Measurements from ENCODE around the gene SSR3.

DNA sequence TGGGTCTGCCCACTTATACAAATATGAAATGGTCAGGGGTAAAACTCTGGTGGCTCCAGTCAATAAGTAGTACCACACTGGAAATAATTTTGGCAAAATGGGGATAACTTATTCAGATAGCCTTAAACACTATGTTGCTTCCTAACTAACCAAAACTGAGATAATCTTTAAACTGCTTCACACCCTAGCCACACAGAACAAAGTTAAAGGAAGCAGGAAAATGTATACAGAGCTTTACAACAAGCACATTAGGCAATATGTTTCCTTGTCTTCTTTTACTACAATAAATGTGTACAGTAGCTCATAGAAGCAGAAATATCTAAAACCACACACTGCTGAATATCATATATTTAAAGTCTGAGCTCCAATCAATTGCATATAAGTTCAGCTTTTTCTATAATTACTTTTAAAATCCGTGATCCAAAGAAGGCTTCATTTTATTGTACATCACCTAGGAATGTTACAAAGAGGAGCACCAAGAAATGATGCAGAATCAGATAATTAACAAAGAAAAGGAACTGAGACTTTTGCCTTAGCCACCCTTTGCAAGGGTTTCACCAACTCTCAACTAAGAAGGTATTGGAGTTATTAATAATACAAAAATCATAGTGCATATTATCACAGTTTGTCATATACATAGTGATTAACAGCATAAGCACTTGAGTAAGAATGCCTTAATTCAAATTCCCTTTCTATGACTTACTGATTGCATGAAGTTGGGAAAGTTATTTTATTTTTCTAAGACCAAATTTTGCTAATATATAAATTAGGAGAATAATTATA, 9.2 kb upstream of the SSR3 start:
- TF ChIP-seq CTCF (IDR thresholded peaks at IDR 0.05; ENCODE audit: low read length) (no peak), EZH2phosphoT487 (IDR thresholded peaks at IDR 0.05; ENCODE audit: low read length) (no peak)
